CD4-positive, alpha-beta T cell treated with Interleukin-4 for 4 hours (primary cell): ENCODE results near the gene PAQR5.
"Not testable (repeated sequence)": the region's sequence is repeated elsewhere in the genome, so short reads cannot be mapped to it uniquely, and the experiment has no call there.

Experiments
- DNase-seq: peaks from one replicate; pipeline ENCODE4 v3.0.0-alpha.2; 2020

PAQR5 gene

DNA sequence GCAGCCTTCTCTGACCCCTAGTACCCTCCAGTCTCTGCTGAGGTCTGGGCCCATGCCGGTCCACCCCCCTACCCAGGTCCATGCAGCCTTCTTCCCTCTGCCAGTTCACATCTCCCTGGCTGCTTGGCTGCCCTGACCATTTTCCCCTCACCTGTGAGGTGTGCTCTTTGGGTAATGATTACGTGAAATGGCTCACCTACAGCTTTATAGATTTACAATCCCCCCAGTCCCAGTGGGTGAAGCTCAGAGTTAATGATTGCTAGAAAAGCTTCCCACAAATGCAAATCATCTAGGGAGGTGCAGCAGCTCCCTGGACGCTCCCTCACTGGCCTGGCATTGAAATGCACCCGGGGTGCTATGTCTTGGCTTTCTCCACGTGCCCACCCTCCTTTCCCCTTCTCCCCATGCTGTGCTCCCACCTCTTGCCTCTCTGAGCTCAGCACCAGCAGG lies 18.7 kb downstream of the PAQR5 start:
- DNase-seq: no peak

DNA sequence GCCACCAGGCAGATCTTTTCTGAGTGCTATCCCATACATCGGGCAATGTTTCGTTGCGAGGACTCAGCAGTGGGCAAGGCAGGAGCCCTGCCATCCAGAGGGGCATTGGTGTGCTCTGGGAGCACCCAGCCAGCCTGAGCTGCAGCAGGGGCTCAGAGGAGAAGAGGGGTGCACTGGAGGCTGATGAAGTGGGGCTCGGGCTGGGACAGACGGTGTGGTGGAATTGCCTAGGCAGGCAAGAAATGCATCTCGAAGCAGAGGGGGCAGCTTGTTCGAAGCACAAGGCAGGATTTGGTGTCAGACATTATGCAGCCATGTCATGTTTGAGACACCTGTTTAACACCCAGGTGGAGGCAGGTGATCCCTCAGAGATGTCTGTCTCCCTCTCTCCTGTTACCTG lies 19.3 kb downstream of the PAQR5 start:
- no peak for DNase-seq

DNA sequence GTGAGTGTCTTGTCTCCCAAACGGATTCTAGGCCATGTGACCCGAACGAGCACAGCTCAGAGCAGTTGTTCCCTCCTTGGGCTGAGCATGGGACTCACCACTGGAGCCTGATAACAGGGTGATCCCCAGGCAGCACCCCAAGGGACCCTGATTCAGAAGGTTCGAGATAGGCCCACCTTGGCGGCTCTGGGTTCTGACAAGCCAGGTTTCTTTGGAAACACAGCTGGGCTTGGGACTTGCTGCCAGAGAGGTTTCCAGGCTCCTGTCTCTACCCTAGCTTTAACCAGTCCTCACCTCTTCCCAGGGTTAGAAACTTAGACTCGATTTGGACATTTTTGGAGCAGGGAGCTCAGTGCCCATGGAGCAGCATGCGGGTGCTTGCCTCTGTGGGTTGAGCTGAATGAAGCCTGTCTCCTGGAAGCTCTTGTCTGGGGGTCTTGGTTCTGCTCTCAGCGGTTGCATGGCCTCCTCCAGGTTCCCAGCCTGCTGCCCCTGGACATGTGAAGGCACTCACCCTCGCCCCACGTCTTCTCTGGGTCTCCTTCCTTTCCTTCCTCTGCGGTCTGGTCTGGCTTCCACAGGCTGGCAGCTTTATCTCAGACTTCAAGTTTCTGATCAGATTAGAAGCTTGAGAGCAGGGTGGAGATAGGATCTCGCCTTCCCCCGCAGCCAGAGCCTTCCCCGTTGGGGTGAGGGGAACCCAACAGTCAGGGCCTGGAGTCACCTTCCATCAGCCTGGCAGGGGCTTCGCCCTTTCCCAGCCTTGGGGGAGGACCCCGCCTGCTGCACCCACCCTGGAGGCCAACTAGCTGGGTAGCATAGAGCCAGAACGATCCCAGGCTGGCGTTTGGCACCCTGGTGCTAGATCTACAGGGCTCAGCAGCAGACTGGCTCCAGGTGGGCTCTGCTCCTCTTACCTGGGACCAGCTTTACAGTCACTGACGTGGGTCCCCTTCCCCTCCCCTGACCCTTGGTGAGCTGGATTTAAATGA lies 21.0 kb downstream of the PAQR5 start:
- no peak for DNase-seq

DNA sequence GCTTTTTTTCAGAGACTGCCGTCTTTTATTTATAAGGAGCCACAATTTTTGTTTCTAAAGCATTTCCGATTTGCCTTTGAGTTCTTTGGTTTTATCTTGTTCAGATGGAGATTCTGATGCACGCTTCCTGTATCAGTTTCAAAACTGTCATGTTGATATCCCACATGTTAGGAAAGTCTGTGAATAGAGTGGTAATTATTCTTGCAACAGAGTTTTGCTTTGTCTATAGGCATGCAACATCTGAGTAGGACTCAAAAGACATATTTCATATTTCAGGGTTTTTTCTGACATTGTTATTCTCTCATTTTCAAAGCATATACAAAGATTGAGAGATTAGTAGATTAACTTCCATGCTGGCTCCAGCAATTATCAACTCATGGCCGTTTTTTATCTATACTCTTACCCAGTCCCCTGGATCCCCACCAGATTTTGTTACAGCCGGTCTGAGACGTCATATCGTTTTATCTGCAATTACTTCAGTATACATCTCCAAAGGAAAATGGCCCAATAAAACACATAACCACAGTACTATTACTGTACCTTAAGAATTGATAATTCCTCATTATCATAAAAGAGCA lies 22.4 kb downstream of the PAQR5 start:
- DNase-seq: no peak

DNA sequence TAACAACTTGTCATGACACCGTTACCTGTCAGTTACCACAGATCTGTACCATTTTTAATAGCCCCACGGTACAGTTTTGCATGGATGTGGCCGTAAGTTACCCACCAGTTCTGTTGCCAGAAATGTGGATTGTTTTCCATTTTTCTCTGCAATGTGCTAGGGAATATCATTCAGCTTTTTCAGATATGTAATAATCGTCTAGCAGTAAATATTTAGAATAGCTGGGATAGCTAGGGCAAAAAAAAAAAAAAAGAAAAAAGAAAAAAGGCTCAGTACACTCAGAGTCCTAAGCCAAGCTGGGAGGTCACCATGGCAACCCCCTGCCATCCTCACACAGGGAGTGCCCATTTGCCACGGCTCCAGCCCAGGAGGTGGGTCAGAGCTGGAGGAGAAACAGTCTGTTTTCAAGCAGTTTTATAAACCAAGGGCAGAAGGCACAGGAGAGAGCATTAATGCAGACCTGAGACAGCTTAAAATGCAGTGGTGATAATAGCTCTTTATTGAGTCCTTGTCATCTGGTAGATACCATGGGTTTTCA lies 25.2 kb downstream of the PAQR5 start:
- no peak for DNase-seq

DNA sequence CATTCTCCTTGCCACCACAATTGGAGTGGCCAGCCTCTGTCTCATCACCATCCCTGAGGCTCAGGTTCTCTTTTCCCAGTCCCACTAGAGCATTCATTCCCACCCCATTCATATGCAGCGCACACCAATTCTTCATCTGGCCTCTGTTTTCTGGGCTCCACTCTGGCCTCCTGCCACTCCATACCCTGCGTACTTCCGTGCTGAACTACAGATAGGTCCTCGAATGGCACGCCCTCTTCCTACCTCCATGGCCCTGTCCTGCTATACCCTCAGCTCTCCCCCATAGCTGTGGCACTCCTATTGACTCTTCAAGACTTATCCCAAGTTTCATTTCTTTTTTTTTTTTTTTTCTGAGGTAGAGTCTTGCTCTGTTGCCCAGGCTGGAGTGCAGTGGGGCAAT lies 25.9 kb downstream of the PAQR5 start:
- no peak for DNase-seq

DNA sequence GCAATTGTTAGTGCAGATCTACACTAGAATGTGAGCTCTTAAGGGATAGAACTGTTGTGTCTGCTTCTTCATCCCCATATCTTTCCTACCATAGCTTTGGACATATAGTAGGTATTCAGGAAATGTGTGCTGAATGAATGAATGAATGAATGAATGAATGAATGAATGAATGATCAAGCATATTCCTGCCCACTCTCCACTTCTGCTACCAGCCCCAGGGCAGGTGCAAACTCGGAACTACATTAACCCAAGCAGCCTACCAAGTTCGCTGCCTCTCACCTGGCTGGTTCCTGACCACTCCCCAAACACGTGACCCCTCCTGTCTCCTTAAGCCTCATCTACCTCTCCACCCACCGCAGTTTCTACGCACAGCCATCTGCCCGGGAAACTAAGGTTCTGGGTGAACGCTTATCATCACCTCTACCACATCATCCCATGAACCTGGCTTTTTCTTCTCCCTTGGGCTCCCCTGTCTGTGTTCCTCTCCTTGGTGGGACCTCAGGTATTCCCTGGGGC lies 26.8 kb downstream of the PAQR5 start:
- no peak for DNase-seq

DNA sequence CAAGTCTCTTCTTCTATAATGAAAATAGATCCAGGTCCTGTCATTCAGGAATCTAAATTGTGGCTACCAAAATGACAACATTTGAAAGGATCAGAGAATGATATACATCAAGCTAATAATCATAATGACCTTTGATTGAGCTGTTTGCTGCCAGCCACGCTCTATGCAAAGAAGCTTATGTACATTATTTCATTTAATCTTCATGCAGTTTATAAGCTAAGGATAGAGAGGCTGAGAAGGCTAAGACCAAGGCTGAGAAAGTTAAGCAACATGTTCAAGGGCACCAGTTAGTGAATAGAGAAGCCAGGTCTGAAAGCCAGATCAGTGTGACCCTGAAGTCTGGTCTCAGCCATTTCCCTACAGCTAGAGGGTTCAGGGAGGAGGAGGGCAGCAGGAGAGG lies 29.4 kb downstream of the PAQR5 start:
- no peak for DNase-seq

DNA sequence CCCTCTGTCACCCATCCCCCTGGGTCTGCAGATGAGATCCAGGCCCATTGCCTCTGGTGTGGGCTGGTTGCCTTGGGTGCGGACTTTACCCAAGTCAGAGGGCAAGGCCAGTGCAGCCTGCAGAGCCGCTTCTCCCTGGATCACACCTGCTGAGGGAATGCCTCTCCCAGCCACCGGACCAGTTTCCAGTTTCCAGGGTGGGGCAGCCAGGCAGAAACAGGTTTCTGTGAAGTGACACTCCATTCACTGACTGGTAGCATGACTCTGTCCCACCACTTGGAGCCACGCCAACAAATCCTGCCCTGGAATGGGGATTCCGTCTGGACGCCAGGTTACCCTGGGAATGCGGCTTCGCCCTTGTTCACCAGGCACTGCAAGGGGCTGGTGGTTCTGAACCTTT lies 30.0 kb downstream of the PAQR5 start:
- DNase-seq: no peak

DNA sequence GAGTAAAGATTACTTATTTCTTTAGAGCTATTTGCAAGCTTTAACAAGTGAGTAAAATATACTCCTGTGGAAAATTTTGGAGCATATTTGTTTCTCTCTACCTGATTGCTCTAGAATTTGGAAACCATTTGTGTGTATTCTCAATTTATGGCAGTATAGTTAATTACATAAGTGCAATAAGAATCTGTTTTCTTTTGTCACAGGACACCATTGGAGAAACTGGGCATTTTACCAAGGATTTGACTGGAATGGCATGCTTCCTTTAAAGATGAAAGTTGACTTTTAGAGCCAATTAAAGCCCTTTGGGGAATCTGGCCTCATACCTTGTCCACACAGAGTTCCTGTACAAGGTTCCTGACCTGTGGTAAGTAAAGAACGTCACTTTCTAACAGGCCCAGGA lies 38.4 kb downstream of the PAQR5 start:
- DNase-seq: no peak

DNA sequence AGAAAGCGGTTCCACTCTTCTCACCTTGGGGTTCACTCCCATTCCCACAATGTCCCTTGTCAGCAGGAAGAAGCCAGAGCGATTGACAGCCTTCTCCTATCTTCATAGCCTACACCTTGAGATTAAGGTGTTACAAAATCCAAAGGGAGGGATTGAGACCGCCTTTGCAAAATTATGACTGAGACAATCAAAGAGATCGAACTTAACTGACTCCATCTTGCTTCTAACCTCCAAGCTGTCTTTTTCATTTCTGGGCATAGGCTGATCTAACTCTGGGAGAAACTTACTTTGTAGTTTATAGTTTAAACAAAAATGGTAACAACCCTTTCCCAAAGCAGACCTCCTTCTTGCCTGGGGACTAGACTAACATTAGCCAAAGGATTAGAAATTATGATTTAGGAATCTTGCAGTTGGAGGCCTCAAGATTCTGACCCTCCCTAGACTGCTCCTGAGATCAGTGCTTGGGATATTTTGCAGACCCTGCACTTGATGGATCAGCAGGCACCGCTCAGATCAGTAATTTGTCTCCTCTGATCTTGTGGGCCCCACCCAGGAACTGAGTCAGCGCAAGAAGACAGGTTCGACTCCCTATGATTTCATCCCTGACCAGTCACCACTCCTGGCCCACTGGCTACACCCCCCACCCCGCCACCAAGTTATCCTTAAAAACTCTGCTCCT lies 40.0 kb downstream of the PAQR5 start:
- no peak for DNase-seq

DNA sequence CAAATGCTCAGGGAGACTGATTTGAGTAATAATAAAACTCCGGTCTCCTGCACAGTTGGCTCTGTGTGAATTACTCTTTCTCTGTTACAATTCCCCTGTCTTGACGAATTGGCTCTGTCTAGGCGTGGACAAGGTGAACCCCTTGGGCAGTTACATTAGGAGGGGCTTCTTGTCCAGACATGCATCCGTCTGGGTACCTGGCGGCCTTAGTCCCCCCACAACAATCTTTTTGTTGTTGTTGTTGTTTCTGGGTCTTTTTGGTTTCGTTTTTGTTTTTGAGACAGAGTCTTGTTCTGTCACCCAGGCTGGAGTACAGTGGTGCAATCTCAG lies 40.5 kb downstream of the PAQR5 start:
- not testable (repeated sequence) for DNase-seq

DNA sequence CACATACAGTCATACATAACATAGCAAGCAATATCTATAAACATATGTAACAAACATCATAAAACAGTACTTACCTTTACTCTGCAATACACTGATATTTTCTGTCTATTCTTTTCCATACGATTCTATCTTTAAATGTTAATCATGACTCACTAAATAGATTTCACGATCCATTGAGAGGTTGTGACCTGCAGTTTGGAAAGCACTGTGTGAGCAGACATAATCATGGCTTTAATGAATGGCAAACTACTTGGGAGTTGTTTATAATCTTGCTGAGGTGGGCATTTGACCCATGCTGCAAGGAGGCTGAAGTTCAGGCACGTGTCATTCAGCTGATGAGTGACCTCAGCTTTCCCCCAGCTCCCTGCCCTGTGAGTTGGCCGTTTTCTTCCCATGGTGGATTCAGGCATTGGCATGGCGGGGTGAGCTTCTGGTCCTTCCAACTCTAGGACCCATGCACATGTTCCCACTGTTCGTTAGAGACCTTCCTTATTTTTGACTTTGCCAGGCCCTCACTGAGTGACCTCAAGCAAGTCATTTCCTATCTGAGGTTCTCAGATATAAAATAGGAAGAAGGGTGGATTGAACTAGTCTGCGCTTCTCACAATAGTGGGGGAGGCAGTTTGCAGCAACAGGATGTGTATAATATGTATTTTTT lies 41.7 kb downstream of the PAQR5 start:
- DNase-seq: no peak

DNA sequence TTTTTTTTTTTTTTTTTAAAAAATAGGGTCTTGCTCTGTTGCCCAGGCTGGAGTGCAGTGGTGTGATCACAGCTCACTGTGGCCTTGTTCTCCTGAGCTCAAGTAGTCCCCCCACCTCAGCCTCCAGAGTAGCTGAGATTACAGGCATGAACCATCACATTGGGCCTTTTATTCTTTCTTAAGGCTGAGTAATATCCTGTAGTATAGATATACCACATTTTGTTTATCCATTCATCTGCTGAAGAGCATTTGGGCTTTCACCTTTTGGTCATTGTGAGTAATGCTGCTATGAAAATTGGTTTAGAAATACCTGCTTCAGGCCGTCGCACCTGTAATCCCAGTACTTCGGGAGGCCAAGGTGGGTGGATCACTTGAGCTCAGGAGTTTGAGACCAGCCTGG lies 42.6 kb downstream of the PAQR5 start:
- DNase-seq: no peak

DNA sequence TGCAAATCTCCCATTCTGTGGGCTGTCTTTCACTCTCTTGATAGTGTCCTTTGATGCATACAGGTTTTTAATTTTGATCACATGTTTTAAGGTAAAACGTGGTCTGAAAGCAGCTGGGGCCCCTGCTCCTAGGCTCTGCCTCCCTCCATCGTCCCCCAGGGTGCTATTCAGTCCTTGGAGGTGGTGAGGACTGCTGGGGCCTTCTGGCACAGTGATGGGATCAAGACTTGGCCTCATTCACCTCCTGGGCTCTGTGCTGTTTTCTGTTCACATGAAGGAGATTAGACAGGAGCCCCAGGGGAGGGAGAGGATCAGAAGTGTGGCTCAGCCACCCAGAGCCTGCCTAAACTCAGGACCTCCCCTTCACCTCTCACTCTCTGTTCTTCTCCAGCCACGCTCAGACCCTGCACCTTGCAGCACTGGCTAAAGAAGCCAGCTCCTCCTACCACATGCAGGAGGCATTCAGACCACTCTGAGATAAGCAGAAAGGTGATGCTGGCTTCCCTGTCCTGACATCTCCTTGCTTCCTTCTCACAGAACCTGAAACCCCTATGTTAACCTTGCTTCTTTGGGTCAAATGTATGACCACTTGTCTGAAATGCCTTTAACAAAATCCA lies 43.9 kb downstream of the PAQR5 start:
- DNase-seq: no peak

DNA sequence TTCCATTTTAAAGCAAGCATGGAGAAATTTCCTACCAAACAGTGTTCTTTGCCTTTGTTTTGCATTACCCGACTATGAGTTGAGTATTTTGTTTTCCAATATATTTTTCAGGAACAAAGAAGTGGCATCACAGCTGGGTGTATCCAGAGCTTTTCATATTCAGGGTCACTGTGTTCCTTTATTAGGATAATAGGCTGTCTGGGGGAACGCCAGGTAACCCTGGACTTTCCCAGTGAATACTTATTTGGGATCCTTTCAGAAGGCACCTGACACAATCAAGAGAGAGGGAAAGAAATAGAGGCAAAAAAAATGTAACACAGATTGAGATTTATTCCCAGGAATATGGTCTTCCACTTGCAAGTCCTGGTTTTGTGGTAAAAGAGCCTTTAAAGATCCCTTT lies 44.4 kb downstream of the PAQR5 start:
- DNase-seq: no peak

DNA sequence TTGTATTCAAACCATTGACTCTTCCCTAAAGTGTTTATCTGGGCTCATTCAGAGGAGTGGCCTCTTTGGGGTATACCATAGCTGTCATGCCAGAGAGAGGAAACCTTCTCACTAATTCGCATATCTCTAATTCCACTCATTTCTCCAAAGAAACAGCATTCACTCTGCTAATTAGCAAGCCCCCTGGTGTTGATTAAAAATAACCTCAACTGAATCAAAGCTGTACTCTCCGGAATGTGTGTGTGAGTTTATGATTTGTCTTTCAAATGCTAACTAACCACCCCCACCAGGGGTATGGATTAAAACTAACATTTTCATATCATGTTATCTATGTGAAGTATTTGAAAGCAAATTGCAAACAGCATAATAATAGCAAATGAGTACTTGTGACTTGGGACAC lies 45.5 kb downstream of the PAQR5 start:
- no peak for DNase-seq

DNA sequence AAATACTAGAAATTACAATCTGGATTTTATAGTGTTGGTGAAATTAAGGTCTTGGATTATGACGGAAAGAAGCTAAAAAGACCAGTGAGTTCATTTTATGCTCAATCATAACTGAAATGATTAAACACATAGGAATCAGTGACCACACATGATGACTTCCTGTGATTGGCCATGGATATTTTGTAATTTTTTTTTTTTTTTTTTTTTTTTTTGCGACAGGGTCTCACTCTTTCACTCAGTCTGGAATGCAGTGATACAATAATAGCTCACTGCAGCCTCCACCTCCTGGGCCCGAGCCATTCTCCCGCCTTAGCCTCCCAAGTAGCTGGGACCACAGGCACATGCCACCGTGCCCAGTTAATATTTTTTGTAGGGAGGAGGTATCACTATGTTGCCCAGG lies 47.4 kb downstream of the PAQR5 start:
- DNase-seq: no peak

DNA sequence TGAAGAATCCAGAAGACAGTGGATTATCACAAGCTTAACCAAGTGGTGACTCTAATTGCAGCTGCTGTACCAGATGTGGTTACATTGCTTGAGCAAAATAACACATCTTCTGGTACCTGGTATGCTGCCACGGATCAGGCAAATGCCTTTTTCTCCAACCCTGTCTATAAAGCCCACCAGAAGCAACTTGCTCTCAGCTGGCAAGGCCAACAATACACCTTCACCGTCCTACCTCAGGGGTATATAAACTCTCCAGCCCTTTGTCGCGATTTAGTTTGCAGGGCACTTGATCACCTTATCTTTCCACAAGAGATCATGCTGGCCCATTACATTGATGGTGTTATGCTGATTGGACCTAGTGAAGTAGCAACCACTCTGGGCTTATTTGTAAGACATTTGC lies 52.6 kb downstream of the PAQR5 start:
- DNase-seq: no peak

DNA sequence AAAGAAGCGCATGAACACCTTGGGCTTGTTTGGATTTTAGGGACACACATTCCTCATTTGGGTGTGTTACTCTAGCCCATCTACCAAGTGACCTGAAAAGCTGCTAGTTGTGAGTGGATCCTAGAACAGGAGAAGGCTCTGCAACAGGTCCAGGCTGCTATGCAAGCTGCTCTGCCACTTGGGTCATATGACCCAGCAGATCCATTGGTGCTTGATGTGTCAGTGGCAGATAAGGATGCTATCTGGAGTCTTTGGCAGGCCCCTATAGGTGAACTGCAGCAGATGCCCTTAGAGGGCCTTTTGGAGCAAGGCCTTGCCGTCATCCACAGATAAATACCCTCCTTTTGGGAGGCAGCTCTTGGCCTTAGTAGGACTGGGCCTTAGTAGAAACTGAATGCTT lies 53.2 kb downstream of the PAQR5 start:
- DNase-seq: no peak

DNA sequence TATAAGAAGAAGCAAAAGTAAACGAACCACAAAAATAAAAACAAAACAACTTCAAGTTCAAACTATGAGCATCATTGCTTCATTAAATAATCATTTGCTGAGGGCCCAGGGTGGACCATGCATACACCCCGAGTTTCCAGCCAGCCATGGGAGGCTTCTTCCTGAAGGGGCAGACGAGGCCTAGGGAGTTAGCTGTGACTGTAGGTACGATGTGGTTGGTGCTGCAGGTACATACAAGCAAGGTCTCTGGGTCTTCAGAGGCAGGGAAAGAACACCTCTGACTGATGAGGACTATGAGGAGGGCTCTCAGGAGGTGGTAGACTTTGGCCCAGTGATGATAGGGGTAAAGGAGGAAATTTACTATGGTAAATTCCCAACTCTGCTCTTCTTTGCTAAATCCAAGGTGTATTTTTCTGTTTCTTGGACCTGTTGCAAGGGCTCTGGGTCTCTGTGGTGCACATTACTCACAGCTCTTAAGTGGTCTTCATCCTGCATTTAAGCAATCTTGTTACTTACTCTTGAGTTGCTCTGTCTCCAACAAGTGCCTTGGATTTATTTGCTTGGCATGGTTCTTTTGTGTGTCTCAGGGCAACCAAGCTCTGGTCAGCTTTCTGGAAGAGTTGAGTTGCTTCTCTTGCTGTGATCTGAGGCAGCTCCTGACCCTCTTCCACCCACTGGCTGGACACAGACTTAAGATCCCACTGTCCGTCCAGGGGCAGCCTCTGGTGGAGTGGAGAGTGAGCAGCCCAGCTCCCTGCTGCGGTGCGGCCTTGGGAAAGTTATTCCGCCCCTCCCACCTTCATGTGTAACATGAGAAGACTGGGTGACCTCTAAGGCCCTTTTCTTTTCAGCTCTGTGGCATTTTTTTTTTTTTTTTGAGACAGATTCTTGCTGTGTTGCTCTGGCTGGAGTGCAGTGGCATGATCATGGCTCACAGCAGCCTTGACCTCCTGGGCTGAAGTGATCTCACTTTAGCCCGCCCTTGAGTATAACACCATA lies 59.4 kb downstream of the PAQR5 start:
- DNase-seq: no peak
